PC-9 (cell line): Measurements from ENCODE around the gene UBE4B. TPM values are rescaled to one million over a fixed set of nuclear protein-coding genes. Genes with fewer than 3 reads are reported as not detected.

Source experiments
- BruUV-seq: library from RNA; stranded (reverse); fragments of 400-500 nt; replicated peaks from 2 replicates; lab custom pipeline; 2021; lab: Mats Ljungman, UMichigan
- CTCF ChIA-PET: fragments of 300-600 bp; sonication (Branson Sonifier 250); formaldehyde crosslinking; loops from one replicate; lab custom pipeline; 2022; ENCODE audit warnings: antibody characterized with exemption; lab: Charles Lee
- POLR2A ChIA-PET: fragments of 300-600 bp; sonication (Branson Sonifier 250); formaldehyde crosslinking; loops from one replicate; lab custom pipeline; 2022; ENCODE audit warnings: antibody characterized with exemption; ENCODE audit not compliant: unreplicated experiment; lab: Charles Lee
- DNase-seq, 2 experiments: peaks; one replicate each; pipeline versions ENCODE4 v3.0.0 to v3.0.0-alpha.2; 2015 to 2022; ENCODE audit warnings: mixed read lengths in 1 of 2
- H2AFZ ChIP-seq: fragments of 200-600 bp; sonication (generic); 2 replicates; pipeline ENCODE4 v1.8.1; 2017; ENCODE audit warnings: antibody characterized with exemption
- H3F3A ChIP-seq: fragments of 200-600 bp; sonication (generic); 2 replicates; pipeline ENCODE4 v1.8.1; 2017; ENCODE audit warnings: antibody characterized with exemption, mild to moderate bottlenecking, low read depth; ENCODE audit not compliant: insufficient read depth
- H3K27ac ChIP-seq: fragments of 200-600 bp; sonication (generic); 2 replicates; pipeline ENCODE4 v1.6.1; 2016; ENCODE audit warnings: mixed run types
- H3K27me3 ChIP-seq: fragments of 200-600 bp; sonication (generic); 2 replicates; pipeline ENCODE4 v1.6.1; 2016; ENCODE audit warnings: low read depth, mixed run types; ENCODE audit not compliant: insufficient read depth
- H3K36me3 ChIP-seq: fragments of 200-600 bp; sonication (generic); 2 replicates; pipeline ENCODE4 v1.6.1; 2016; ENCODE audit warnings: low read depth, mixed run types
- H3K4me1 ChIP-seq: fragments of 200-600 bp; sonication (generic); replicated peaks from 2 replicates; pipeline ENCODE4 v1.6.1; 2016; ENCODE audit warnings: mixed run types; ENCODE audit not compliant: insufficient read depth
- H3K4me2 ChIP-seq: fragments of 200-600 bp; sonication (generic); 2 replicates; pipeline ENCODE4 v1.6.1; 2017; ENCODE audit warnings: mixed run types
- H3K4me3 ChIP-seq: fragments of 200-600 bp; sonication (generic); 2 replicates; pipeline ENCODE4 v1.6.1; 2016; ENCODE audit warnings: mixed run types
- H3K79me2 ChIP-seq: fragments of 200-600 bp; sonication (generic); 2 replicates; pipeline ENCODE4 v1.6.1; 2017; ENCODE audit warnings: low read depth, mixed run types
- H3K9me2 ChIP-seq: fragments of 200-600 bp; sonication (generic); 2 replicates; pipeline ENCODE4 v1.8.1; 2017; ENCODE audit warnings: mild to moderate bottlenecking; ENCODE audit not compliant: insufficient read depth
- H3K9me3 ChIP-seq: fragments of 200-600 bp; sonication (generic); 2 replicates; pipeline ENCODE4 v1.8.1; 2016; ENCODE audit warnings: low read depth; ENCODE audit not compliant: insufficient read depth
- H4K20me1 ChIP-seq: fragments of 200-600 bp; sonication (generic); 2 replicates; pipeline ENCODE4 v1.8.1; 2017; ENCODE audit not compliant: insufficient read depth
- EZH2 ChIP-seq: fragments of 200-600 bp; sonication (generic); IDR thresholded peaks from 2 replicates; pipeline ENCODE4 v1.8.0; 2017; ENCODE audit warnings: antibody characterized with exemption, low read depth
- intact Hi-C: fragments of 100-400 bp; cut with micrococcal nuclease; formaldehyde crosslinking; loops from one replicate; pipeline ENCODE4 v1.10.0; 2022; ENCODE audit not compliant: unreplicated experiment
- total RNA-seq: library from RNA; stranded (reverse); gene quantifications from 2 replicates; pipeline ENCODE4 v1.2.3, GENCODE V29; 2021
- TF ChIP-seq, protein P1 (sequence below): fragments of 200-600 bp; sonication (generic); conservative IDR thresholded peaks from 2 replicates; pipeline ENCODE4 v1.6.1; 2017; ENCODE audit warnings: mixed run types, antibody characterized with exemption, mild to moderate bottlenecking, moderate library complexity

The UBE4B gene
- total RNA-seq, 1 experiment from 2014 or later: 59.1 TPM

DNA sequence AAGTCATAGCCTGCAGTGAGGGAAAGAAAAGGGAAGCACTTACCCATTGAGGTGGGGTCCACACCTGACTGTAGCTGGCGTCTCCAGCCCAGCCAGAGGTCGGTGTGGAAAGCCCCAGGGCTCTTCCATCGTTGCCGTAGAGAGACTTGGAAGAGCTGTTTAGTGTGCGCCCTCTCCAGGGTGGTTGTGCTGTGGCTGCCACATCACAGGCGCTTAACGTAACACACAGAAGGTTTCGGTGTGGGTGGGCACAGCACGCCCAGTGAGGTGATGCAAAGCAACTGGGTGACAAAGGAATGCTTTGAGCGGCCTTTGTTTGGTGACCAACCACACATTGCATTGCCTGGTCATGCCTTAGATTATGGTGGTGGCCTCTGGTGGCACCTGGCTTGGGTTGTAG lies 140.8 kb downstream of the UBE4B start:
- POLR2A ChIA-PET: no interaction called here
- no TSS peak for BruUV-seq
- H3K4me2 ChIP-seq: no peak overlapping the region

DNA sequence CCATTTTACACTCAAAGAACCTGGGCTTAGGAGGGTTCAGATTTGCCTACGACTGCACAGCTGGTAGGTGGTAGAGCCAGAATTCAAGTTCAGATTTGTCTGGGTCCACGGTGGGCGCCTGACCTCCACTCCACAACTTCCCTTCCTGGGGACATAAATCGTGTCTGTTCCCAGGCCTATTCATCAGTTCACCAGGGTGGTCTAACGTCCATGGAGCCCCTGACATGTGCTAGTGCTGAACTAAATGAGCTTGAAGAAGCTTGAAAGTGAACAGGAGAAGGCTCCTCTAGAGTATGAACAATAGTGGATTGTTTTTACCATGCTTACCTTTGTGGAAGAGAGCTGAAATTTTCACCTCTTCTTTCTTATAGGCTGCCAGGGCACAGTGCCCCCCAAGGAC lies 145.1 kb downstream of the UBE4B start:
- no peak for DNase-seq
- H3K27ac ChIP-seq: no peak overlapping the region
- H3K79me2 ChIP-seq: no peaks in the 10 kb centered on the region
- H3K27me3 ChIP-seq: no peaks in the 10 kb centered on the region
- TF ChIP-seq, protein P1, sequence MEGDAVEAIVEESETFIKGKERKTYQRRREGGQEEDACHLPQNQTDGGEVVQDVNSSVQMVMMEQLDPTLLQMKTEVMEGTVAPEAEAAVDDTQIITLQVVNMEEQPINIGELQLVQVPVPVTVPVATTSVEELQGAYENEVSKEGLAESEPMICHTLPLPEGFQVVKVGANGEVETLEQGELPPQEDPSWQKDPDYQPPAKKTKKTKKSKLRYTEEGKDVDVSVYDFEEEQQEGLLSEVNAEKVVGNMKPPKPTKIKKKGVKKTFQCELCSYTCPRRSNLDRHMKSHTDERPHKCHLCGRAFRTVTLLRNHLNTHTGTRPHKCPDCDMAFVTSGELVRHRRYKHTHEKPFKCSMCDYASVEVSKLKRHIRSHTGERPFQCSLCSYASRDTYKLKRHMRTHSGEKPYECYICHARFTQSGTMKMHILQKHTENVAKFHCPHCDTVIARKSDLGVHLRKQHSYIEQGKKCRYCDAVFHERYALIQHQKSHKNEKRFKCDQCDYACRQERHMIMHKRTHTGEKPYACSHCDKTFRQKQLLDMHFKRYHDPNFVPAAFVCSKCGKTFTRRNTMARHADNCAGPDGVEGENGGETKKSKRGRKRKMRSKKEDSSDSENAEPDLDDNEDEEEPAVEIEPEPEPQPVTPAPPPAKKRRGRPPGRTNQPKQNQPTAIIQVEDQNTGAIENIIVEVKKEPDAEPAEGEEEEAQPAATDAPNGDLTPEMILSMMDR: no peak
- TF ChIP-seq EZH2: no peak
- intact Hi-C loops: no loop called here
- H3K4me3 ChIP-seq: no peak overlapping the region
- no peaks in the 10 kb centered on the region for H3K4me1 ChIP-seq
- no peak overlapping the region for H3K4me2 ChIP-seq
- H3K9me3 ChIP-seq: no peaks in the 10 kb centered on the region
- no peaks in the 10 kb centered on the region for H3K36me3 ChIP-seq
- no peaks in the 10 kb centered on the region for H4K20me1 ChIP-seq
- BruUV-seq: no TSS peak
- no peak overlapping the region for H2AFZ ChIP-seq
- ChIA-PET CTCF (no interaction called here), POLR2A (no interaction called here)
- no peaks in the 10 kb centered on the region for H3F3A ChIP-seq
- H3K9me2 ChIP-seq: no peaks in the 10 kb centered on the region

More for the DNA sequence above, 140.8 kb downstream of the UBE4B start:
- H3K27me3 ChIP-seq: no peaks in the 10 kb centered on the region
- intact Hi-C loops: no loop called here
- no peak overlapping the region for H3K4me3 ChIP-seq
- no peaks in the 10 kb centered on the region for H3F3A ChIP-seq
- DNase-seq: no peak
- CTCF ChIA-PET: no interaction called here
- H3K9me2 ChIP-seq: no peaks in the 10 kb centered on the region
- no peaks in the 10 kb centered on the region for H3K79me2 ChIP-seq
- H3K4me1 ChIP-seq: no peaks in the 10 kb centered on the region
- no peak overlapping the region for H2AFZ ChIP-seq
- no peak overlapping the region for H3K27ac ChIP-seq
- no peaks in the 10 kb centered on the region for H3K9me3 ChIP-seq
- TF ChIP-seq EZH2: no peak
- TF ChIP-seq, protein P1: no peak
- no peaks in the 10 kb centered on the region for H3K36me3 ChIP-seq
- no peaks in the 10 kb centered on the region for H4K20me1 ChIP-seq

DNA sequence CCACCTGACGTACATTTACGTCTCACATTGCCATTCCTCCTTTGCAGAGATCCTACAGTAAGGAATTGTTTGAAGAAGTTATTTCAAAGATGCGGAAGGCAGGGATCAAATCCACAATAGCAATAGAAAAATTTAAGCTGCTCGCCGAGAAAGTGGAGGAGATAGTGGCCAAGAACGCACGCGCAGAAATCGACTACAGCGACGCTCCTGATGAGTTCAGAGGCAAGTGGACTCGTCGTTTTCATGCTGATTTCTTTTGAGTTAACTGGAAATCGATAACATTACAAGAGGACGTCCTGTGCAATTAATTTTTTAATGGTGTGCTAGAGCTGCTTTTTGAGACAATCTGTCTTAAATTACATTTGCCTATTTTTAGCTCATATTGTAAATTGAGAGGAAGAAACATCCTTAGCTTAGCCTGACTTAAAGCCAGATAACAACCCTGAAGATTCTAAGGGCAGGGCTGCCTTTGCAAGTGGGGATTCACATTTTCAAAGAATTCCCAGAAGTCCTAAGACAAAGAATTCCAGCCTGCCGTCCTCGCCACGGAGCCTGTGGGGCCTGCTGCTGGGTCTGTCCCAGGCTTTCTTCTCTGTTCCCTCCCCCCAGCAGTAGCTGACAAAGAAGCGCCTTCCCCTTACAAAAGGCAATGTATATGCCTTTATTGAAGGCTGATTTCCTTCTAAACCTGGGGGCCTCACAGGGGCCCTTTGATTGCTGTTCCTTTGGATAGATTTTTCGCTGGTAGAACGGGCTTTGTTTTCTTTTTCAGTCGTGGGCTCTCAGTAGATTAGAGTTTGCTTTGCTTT lies 146.0 kb downstream of the UBE4B start:
- intact Hi-C loops: no loop called here
- H3K27me3 ChIP-seq: no peaks in the 10 kb centered on the region
- no peaks in the 10 kb centered on the region for H3K79me2 ChIP-seq
- H3K9me2 ChIP-seq: no peaks in the 10 kb centered on the region
- TF ChIP-seq EZH2: no peak
- TF ChIP-seq, protein P1: no peak
- CTCF ChIA-PET: interaction anchor here (0.5 kb wide), 1 partner anchor 157 kb away, joined by 4 read pairs; no protein-coding TSS in a partner anchor
- no peaks in the 10 kb centered on the region for H3K36me3 ChIP-seq
- H4K20me1 ChIP-seq: no peaks in the 10 kb centered on the region
- H3K4me1 ChIP-seq: no peaks in the 10 kb centered on the region
- DNase-seq: no peak
- no peak overlapping the region for H3K27ac ChIP-seq
- no TSS peak for BruUV-seq
- POLR2A ChIA-PET: no interaction called here
- H2AFZ ChIP-seq: no peak overlapping the region
- H3K4me3 ChIP-seq: no peak overlapping the region
- H3K9me3 ChIP-seq: no peaks in the 10 kb centered on the region
- no peaks in the 10 kb centered on the region for H3F3A ChIP-seq
- no peak overlapping the region for H3K4me2 ChIP-seq
